ENCODE results near the gene CAPRIN2.
A peak's percentile ranks its signal among the peaks of the same experiment; 100 is the strongest.

CAPRIN2 gene

GRCh38 chr12:30754750-30755394 lies at the start of gene CAPRIN2:
Gene CAPRIN2, minus strand, starts transcription at chr12:30754951. Its CDS starts 1,431 bp downstream, at chr12:30753520.
- DNase-seq, result peak; percentile 82

GRCh38 chr12:30797689-30798088 lies 42.9 kb upstream of the CAPRIN2 start:
- DNase-seq, result no peak

- no peak for DNase-seq
These were observed 42.2 kb upstream of the CAPRIN2 start for GRCh38 chr12:30796891-30797371.

GRCh38 chr12:30796313-30796780 lies 41.6 kb upstream of the CAPRIN2 start:
- no peak for DNase-seq

GRCh38 chr12:30795410-30796312 lies 40.9 kb upstream of the CAPRIN2 start:
- peak; percentile 2 for DNase-seq

GRCh38 chr12:30794591-30795409 lies 40.0 kb upstream of the CAPRIN2 start:
- no peak for DNase-seq

GRCh38 chr12:30794020-30794419 lies 39.3 kb upstream of the CAPRIN2 start:
- DNase-seq, result no peak

GRCh38 chr12:30792648-30793499 lies 38.1 kb upstream of the CAPRIN2 start:
- no peak for DNase-seq

- no peak for DNase-seq
These were observed 37.3 kb upstream of the CAPRIN2 start for GRCh38 chr12:30792085-30792484.

GRCh38 chr12:30788754-30789153 lies 34.0 kb upstream of the CAPRIN2 start:
- no peak for DNase-seq

- DNase-seq, result no peak
These were observed 30.9 kb upstream of the CAPRIN2 start for GRCh38 chr12:30785630-30786029.

GRCh38 chr12:30784508-30784907 lies 29.8 kb upstream of the CAPRIN2 start:
- DNase-seq, result no peak

- no peak for DNase-seq
These were observed 29.2 kb upstream of the CAPRIN2 start for GRCh38 chr12:30783946-30784345.

GRCh38 chr12:30782316-30783173 lies 27.8 kb upstream of the CAPRIN2 start:
- DNase-seq, result no peak

GRCh38 chr12:30779578-30779977 lies 24.8 kb upstream of the CAPRIN2 start:
- no peak for DNase-seq

- DNase-seq, result no peak
These were observed 24.4 kb upstream of the CAPRIN2 start for GRCh38 chr12:30779178-30779577.

- DNase-seq, result no peak
These were observed 19.8 kb upstream of the CAPRIN2 start for GRCh38 chr12:30774599-30774998.

GRCh38 chr12:30769802-30770201 lies 15.1 kb upstream of the CAPRIN2 start:
- DNase-seq, result no peak

- no peak for DNase-seq
These were observed 9.5 kb upstream of the CAPRIN2 start for GRCh38 chr12:30764251-30764650.

- DNase-seq, result no peak
These were observed 8.3 kb upstream of the CAPRIN2 start for GRCh38 chr12:30763053-30763452.

GRCh38 chr12:30761730-30762129 lies 7.0 kb upstream of the CAPRIN2 start:
- no peak for DNase-seq

All from NCI-H526 treated with DMSO at 0.1 percent for 48 hours (cell line).